ENCODE data around the gene RYR1. TPM values are rescaled to one million over a fixed set of nuclear protein-coding genes. Genes with fewer than 3 reads are reported as not detected.

RYR1 gene
- total and polyA plus RNA-seq, 2 of the 8 experiments (the other 6 are each of a cell fraction or from before 2014, with no cell fraction given) = 5.8 to 11.8 TPM

GRCh38 chr19:38475176-38475575, 41.7 kb downstream of the RYR1 start:
- ChIA-PET CTCF (ENCODE audit: partially characterized antibody) (interaction anchor here (0.5 kb wide), 1 partner anchor 68 kb away, joined by 4 read pairs; no protein-coding TSS in a partner anchor), POLR2A (ENCODE audit: partially characterized antibody) (interaction anchor here (1.2 kb wide), 1 partner anchor 70 kb away, joined by 4 read pairs; no protein-coding TSS in a partner anchor)
- Histone ChIP-seq H3K36me3 (ENCODE audit: control insufficient read depth in 2 of 4, insufficient read depth in 4 of 4, low read length in 3 of 4) (peaks cover 2 to 17% (median 9%) of the 10 kb centered on the region in 4 experiments; a peak in 7 of 8 replicates), H3K79me2 (ENCODE audit: control insufficient read depth in 1 of 2, insufficient read depth in 2 of 2, low read length in 2 of 2) (no peaks in the 10 kb centered on the region), H2AK5ac (ENCODE audit: low read depth, low read length) (no peak overlapping the region), H2BK5ac (ENCODE audit: low read depth, low read length) (no peak overlapping the region), H3K14ac (ENCODE audit: insufficient read length) (no peak overlapping the region), H3K4me2 (ENCODE audit: insufficient read depth in 1 of 2, low read depth in 2 of 2, low read length in 2 of 2) (no peak overlapping the region), H2AFZ (ENCODE audit: low read length) (no peak overlapping the region), H3K4me3 (ENCODE audit: extremely low read depth in 1 of 4, insufficient read depth in 2 of 4, low read depth in 3 of 4, low read length in 4 of 4) (no peak overlapping the region), H4K5ac (ENCODE audit: insufficient read length, low read depth, low read length) (no peak overlapping the region), H2BK15ac (ENCODE audit: low read length) (no peak overlapping the region), H3K27ac (ENCODE audit: low read depth, low read length) (no peak overlapping the region), H2BK20ac (ENCODE audit: low read length) (no peak overlapping the region), H3K4ac (replicated peaks; ENCODE audit: insufficient read length, low read depth, low read length) (no peak overlapping the region), H3K9me3 (ENCODE audit: insufficient read depth in 2 of 2, low read depth in 1 of 2, low read length in 1 of 2) (no peaks in the 10 kb centered on the region), H3K9ac (replicated peaks in 1 of 4; ENCODE audit: extremely low read depth in 1 of 4, low read depth in 3 of 4, low read length in 3 of 4) (no peak overlapping the region), H4K8ac (ENCODE audit: extremely low read depth, insufficient read depth, low read length) (no peak overlapping the region), H2BK120ac (replicated peaks; ENCODE audit: low read depth, low read length) (no peak overlapping the region), H3K56ac (replicated peaks; ENCODE audit: insufficient read length, low read depth, low read length) (no peak overlapping the region), H3K4me1 (replicated peaks in 1 of 4; ENCODE audit: control insufficient read depth in 3 of 4, insufficient read depth in 4 of 4, low read length in 3 of 4) (peaks cover 0 to 3% (median 0%) of the 10 kb centered on the region in 4 experiments; a peak in 1 of 7 replicates), H2BK12ac (ENCODE audit: low read depth, low read length) (no peak overlapping the region), H3K23me2 (ENCODE audit: low read depth, low read length) (no peaks in the 10 kb centered on the region), H4K20me1 (replicated peaks in 1 of 2; ENCODE audit: control insufficient read depth in 1 of 2, insufficient read depth in 2 of 2, low read length in 2 of 2) (no peaks in the 10 kb centered on the region), H3K23ac (ENCODE audit: insufficient read length) (no peak overlapping the region), H3K18ac (ENCODE audit: extremely low read depth, low read length) (no peak overlapping the region), H3K79me1 (ENCODE audit: low read depth, low read length) (no peaks in the 10 kb centered on the region), H4K91ac (replicated peaks; ENCODE audit: insufficient read length, low read length) (no peak overlapping the region), H3K27me3 (replicated peaks in 1 of 4; ENCODE audit: control insufficient read depth in 3 of 4, extremely low read depth in 1 of 4, insufficient read depth in 3 of 4, low read length in 3 of 4) (no peaks in the 10 kb centered on the region)
- no peak for TF ChIP-seq BCL11A (IDR thresholded peaks at IDR 0.05; ENCODE audit: low read depth in 2 of 2, low read length in 2 of 2)
- no peak for TF ChIP-seq POU5F1 (IDR thresholded peaks at IDR 0.05; ENCODE audit: low read depth, low read length)
- no peak for TF ChIP-seq CBX5 (IDR thresholded peaks at IDR 0.05; ENCODE audit: low read depth, low read length)
- no peak for TF ChIP-seq USF2 (IDR thresholded peaks at IDR 0.05; ENCODE audit: low read length)
- TF ChIP-seq JUN (IDR thresholded peaks at IDR 0.05; ENCODE audit: low read depth, low read length) = no peak
- no peak for TF ChIP-seq PHF8 (conservative IDR thresholded peaks at IDR 0.05; ENCODE audit: low read depth, low read length)
- no peak for TF ChIP-seq RNF2 (IDR thresholded peaks at IDR 0.05; ENCODE audit: borderline replicate concordance, low read depth, low read length, missing control alignments, poor library complexity, severe bottlenecking)
- no peak for TF ChIP-seq EGR1 (IDR thresholded peaks at IDR 0.05; ENCODE audit: borderline replicate concordance, low read depth, low read length)
- no peak for DNase-seq (ENCODE audit: low read depth in 1 of 2, low spot score in 2 of 2)
- 93% methylated on average over 13 of the region's 13 CpGs; no CpG with 5 or more reads in 1 of the 2 experiments for WGBS, 2 experiments (ENCODE audit: extremely low coverage in 1 of 2, insufficient coverage in 1 of 2, insufficient read length in 1 of 2, insufficient replicate concordance in 2 of 2, low coverage in 1 of 2, low lambda C conversion rate in 2 of 2, missing lambda C conversion rate in 1 of 2)
- no peak for FAIRE-seq
